DND-41 (cell line): ENCODE data around the gene CBX4.

Experiments
- ATAC-seq: fragments of 200-7000 bp; cut with Tn5 transposase; 3 replicates; pipeline ENCODE4 v1.9.1; 2021; ENCODE audit warnings: low read depth; ENCODE audit not compliant: insufficient read depth
- DNase-seq: peaks from one replicate; pipeline ENCODE4 v3.0.0-alpha.2; 2020
- H2AFZ ChIP-seq: 2 replicates; pipeline ENCODE4 v1.6.0; 2012; ENCODE audit warnings: low read depth, low read length
- H3K27ac ChIP-seq: 2 replicates; pipeline ENCODE4 v1.5.1; 2012; ENCODE audit warnings: low read length, inconsistent platforms
- H3K27me3 ChIP-seq: fragments of 200-600 bp; sonication (generic); 2 replicates; pipeline ENCODE4 v1.6.0; 2012; ENCODE audit warnings: low read length, mild to moderate bottlenecking, inconsistent platforms; ENCODE audit not compliant: insufficient read depth, poor library complexity
- H3K36me3 ChIP-seq: 2 replicates; pipeline ENCODE4 v1.5.1; 2012; ENCODE audit warnings: low read length, inconsistent platforms; ENCODE audit not compliant: insufficient read depth
- H3K4me1 ChIP-seq: 2 replicates; pipeline ENCODE4 v1.5.1; 2012; ENCODE audit warnings: mild to moderate bottlenecking, low read length; ENCODE audit not compliant: insufficient read depth
- H3K4me2 ChIP-seq: 2 replicates; pipeline ENCODE4 v1.6.0; 2012; ENCODE audit warnings: mild to moderate bottlenecking, moderate library complexity, low read length, inconsistent platforms; ENCODE audit not compliant: insufficient read depth
- H3K4me3 ChIP-seq, 2 experiments: fragments of 200-600 bp in 1 of 2; shearing (Covaris generic) in 1 of 2; 2 replicates each; pipeline ENCODE4 v1.5.1; 2012 to 2016; ENCODE audit warnings: inconsistent platforms in 2 of 2, low read length in 2 of 2, mild to moderate bottlenecking in 2 of 2, low read depth in 1 of 2, moderate library complexity in 1 of 2
- H3K79me2 ChIP-seq: 2 replicates; pipeline ENCODE4 v1.6.0; 2012; ENCODE audit warnings: low read length, inconsistent platforms; ENCODE audit not compliant: insufficient read depth
- H3K9ac ChIP-seq: 2 replicates; pipeline ENCODE4 v1.6.0; 2012; ENCODE audit warnings: low read depth, mild to moderate bottlenecking, inconsistent platforms, low read length, moderate library complexity
- H3K9me3 ChIP-seq: 2 replicates; pipeline ENCODE4 v1.5.1; 2012; ENCODE audit warnings: low read length, moderate library complexity, mild to moderate bottlenecking, inconsistent platforms; ENCODE audit not compliant: insufficient read depth, severe bottlenecking
- H4K20me1 ChIP-seq: 2 replicates; pipeline ENCODE4 v1.6.0; 2012; ENCODE audit warnings: low read length; ENCODE audit not compliant: insufficient read depth
- CTCF ChIP-seq: IDR thresholded peaks from 2 replicates; pipeline ENCODE4 v1.5.1; 2012; ENCODE audit warnings: borderline replicate concordance, low read length, moderate library complexity, mild to moderate bottlenecking; ENCODE audit not compliant: poor library complexity, severe bottlenecking; ENCODE audit errors: extremely low read depth
- EZH2 ChIP-seq: IDR thresholded peaks from 3 replicates; pipeline ENCODE4 v1.6.1; 2012; ENCODE audit warnings: borderline replicate concordance, low read depth, mild to moderate bottlenecking, moderate library complexity, low read length, inconsistent platforms; ENCODE audit not compliant: severe bottlenecking

CBX4 gene

GRCh38 chr17:79819085-79819484, 20.2 kb downstream of the CBX4 start:
- H3K4me3 ChIP-seq, result no peak overlapping the region
- H3K79me2 ChIP-seq, result no peaks in the 10 kb centered on the region
- H3K4me1 ChIP-seq, result peaks cover 6% of the 10 kb centered on the region
- H3K4me2 ChIP-seq, result no peak overlapping the region
- H3K9ac ChIP-seq, result no peak overlapping the region
- H2AFZ ChIP-seq, result no peak overlapping the region
- DNase-seq, result no peak
- TF ChIP-seq EZH2, result no peak
- no peak for TF ChIP-seq CTCF
- no peaks in the 10 kb centered on the region for H3K36me3 ChIP-seq
- no peaks in the 10 kb centered on the region for H3K9me3 ChIP-seq
- no peak for ATAC-seq
- no peaks in the 10 kb centered on the region for H4K20me1 ChIP-seq
- no peak overlapping the region for H3K27ac ChIP-seq
- H3K27me3 ChIP-seq, result no peaks in the 10 kb centered on the region

GRCh38 chr17:79818026-79818758, 21.0 kb downstream of the CBX4 start:
- Histone ChIP-seq H3K27me3 (no peaks in the 10 kb centered on the region), H3K4me3 (no peak overlapping the region), H3K36me3 (no peaks in the 10 kb centered on the region), H3K4me2 (no peak overlapping the region), H3K79me2 (no peaks in the 10 kb centered on the region), H3K4me1 (peaks cover 12% of the 10 kb centered on the region), H3K9me3 (no peaks in the 10 kb centered on the region), H3K9ac (no peak overlapping the region), H4K20me1 (no peaks in the 10 kb centered on the region), H3K27ac (no peak overlapping the region), H2AFZ (no peak overlapping the region)
- TF ChIP-seq EZH2 (no peak), CTCF (no peak)
- DNase-seq, result no peak
- no peak for ATAC-seq

- Histone ChIP-seq H2AFZ (no peak overlapping the region), H3K27me3 (peaks cover 21% of the 10 kb centered on the region), H3K79me2 (no peaks in the 10 kb centered on the region), H3K27ac (no peak overlapping the region), H3K4me1 (peaks cover 33% of the 10 kb centered on the region), H4K20me1 (no peaks in the 10 kb centered on the region), H3K9ac (no peak overlapping the region), H3K9me3 (no peaks in the 10 kb centered on the region), H3K36me3 (no peaks in the 10 kb centered on the region), H3K4me3 (no peak overlapping the region), H3K4me2 (no peak overlapping the region)
- DNase-seq (no peak), ATAC-seq (no peak)
- no peak for TF ChIP-seq EZH2
- no peak for TF ChIP-seq CTCF
These were observed 23.3 kb downstream of the CBX4 start for GRCh38 chr17:79815836-79816461.
